CD4-positive, alpha-beta memory T cell (primary cell): Measurements from ENCODE around the gene GRID1. TPM values are rescaled to one million over a fixed set of nuclear protein-coding genes. Genes with fewer than 3 reads are reported as not detected.

Experiments
- CTCF ChIA-PET: fragments of 350-600 bp; sonication (Branson Sonifier 250); formaldehyde crosslinking; loops from one replicate; lab custom pipeline; 2021; ENCODE audit warnings: inconsistent platforms; ENCODE audit not compliant: partially characterized antibody; lab: Charles Lee
- POLR2A ChIA-PET: fragments of 350-600 bp; sonication (Branson Sonifier 250); formaldehyde crosslinking; loops from one replicate; lab custom pipeline; 2021; ENCODE audit not compliant: partially characterized antibody; lab: Charles Lee
- DNase-seq, 5 donors: peaks; one replicate each; pipeline versions ENCODE4 v3.0.0 to v3.0.0-alpha.2; 2020 to 2022; ENCODE audit warnings: mixed read lengths in 1 of 5
- H3K27ac ChIP-seq: one replicate; pipeline ENCODE4 v1.7.0; 2013; ENCODE audit warnings: low read depth, low read length
- H3K27me3 ChIP-seq: 2 replicates; pipeline ENCODE4 v1.7.0; 2013; ENCODE audit warnings: mild to moderate bottlenecking, low read length, moderate library complexity; ENCODE audit not compliant: insufficient read depth
- H3K36me3 ChIP-seq: 2 replicates; pipeline ENCODE4 v1.7.0; 2013; ENCODE audit warnings: mild to moderate bottlenecking, low read length, moderate library complexity; ENCODE audit not compliant: insufficient read depth
- H3K4me1 ChIP-seq: 2 replicates; pipeline ENCODE4 v1.7.0; 2013; ENCODE audit warnings: mild to moderate bottlenecking, low read length, moderate library complexity; ENCODE audit not compliant: insufficient read depth
- H3K4me3 ChIP-seq, 2 donors: one replicate each; pipeline ENCODE4 v1.7.0; 2013; ENCODE audit warnings: low read length in 2 of 2, mild to moderate bottlenecking in 1 of 2
- H3K9me3 ChIP-seq, 2 donors: one replicate each; pipeline ENCODE4 v1.7.0; 2013; ENCODE audit warnings: low read length in 2 of 2, control low read depth in 1 of 2; ENCODE audit not compliant: control insufficient read depth in 1 of 2
- H3K27ac Mint-ChIP-seq, 7 donors: one replicate each; pipeline ENCODE4 v1.8.0; 2020 to 2021; ENCODE audit warnings: mixed read lengths in 7 of 7, mild to moderate bottlenecking in 6 of 7, inconsistent platforms in 3 of 7, moderate library complexity in 3 of 7
- H3K27me3 Mint-ChIP-seq, 2 donors: one replicate each; pipeline ENCODE4 v1.8.0; 2020 to 2021; ENCODE audit warnings: mixed read lengths in 2 of 2
- H3K36me3 Mint-ChIP-seq, 2 donors: one replicate each; pipeline ENCODE4 v1.8.0; 2020 to 2021; ENCODE audit warnings: mixed read lengths in 2 of 2, inconsistent platforms in 1 of 2, mild to moderate bottlenecking in 1 of 2
- H3K4me1 Mint-ChIP-seq, 4 donors: one replicate each; pipeline ENCODE4 v1.8.0; 2020 to 2021; ENCODE audit warnings: mixed read lengths in 4 of 4, mild to moderate bottlenecking in 1 of 4
- H3K4me3 Mint-ChIP-seq, 8 donors: one replicate each; pipeline ENCODE4 v1.8.0; 2020 to 2021; ENCODE audit warnings: mixed read lengths in 8 of 8, mild to moderate bottlenecking in 7 of 8, moderate library complexity in 6 of 8, inconsistent platforms in 3 of 8
- H3K9me3 Mint-ChIP-seq, 8 donors: one replicate each; pipeline ENCODE4 v1.8.0; 2020 to 2021; ENCODE audit warnings: mixed read lengths in 8 of 8, mild to moderate bottlenecking in 5 of 8, inconsistent platforms in 3 of 8, moderate library complexity in 1 of 8
- intact Hi-C: fragments of 100-400 bp; cut with micrococcal nuclease; formaldehyde crosslinking; loops from one replicate; pipeline ENCODE4 v1.15.1; 2023
- polyA plus RNA-seq, 2 donors: library from polyadenylated mRNA; unstranded; fragments of 300-500 nt; fragmentation: Illumina TruSeq; gene quantifications; one replicate each; pipeline ENCODE4 v1.2.3, GENCODE V29; 2021
- total RNA-seq, 2 experiments: library from RNA; stranded (reverse); gene quantifications; one replicate each; pipeline ENCODE4 v1.2.3, GENCODE V29; 2021

GRID1 gene
- total and polyA plus RNA-seq, 4 experiments from 2014 or later = not detected

GRCh38 chr10:85978566-85979358, 387.8 kb downstream of the GRID1 start:
- no peaks in the 10 kb centered on the region for H3K36me3 Mint-ChIP-seq
- H3K27ac ChIP-seq = no peak overlapping the region
- intact Hi-C loops = no loop called here
- H3K27me3 Mint-ChIP-seq = peaks cover 1 to 2% of the 10 kb centered on the region in 2 donors
- no peaks in the 10 kb centered on the region for H3K4me1 Mint-ChIP-seq
- no peak for DNase-seq
- no peaks in the 10 kb centered on the region for H3K36me3 ChIP-seq
- H3K4me3 Mint-ChIP-seq = no peak overlapping the region
- no peaks in the 10 kb centered on the region for H3K4me1 ChIP-seq
- H3K9me3 ChIP-seq = no peaks in the 10 kb centered on the region
- H3K9me3 Mint-ChIP-seq = no peaks in the 10 kb centered on the region
- ChIA-PET POLR2A (no interaction called here), CTCF (no interaction called here)
- H3K27me3 ChIP-seq = no peaks in the 10 kb centered on the region
- H3K4me3 ChIP-seq = no peak overlapping the region
- no peak overlapping the region for H3K27ac Mint-ChIP-seq

- H3K36me3 ChIP-seq = no peaks in the 10 kb centered on the region
- Mint-ChIP-seq H3K4me1 (no peaks in the 10 kb centered on the region), H3K9me3 (no peaks in the 10 kb centered on the region), H3K36me3 (no peaks in the 10 kb centered on the region), H3K27me3 (peaks cover 1 to 2% of the 10 kb centered on the region in 2 donors), H3K4me3 (no peak overlapping the region), H3K27ac (no peak overlapping the region)
- H3K27me3 ChIP-seq = no peaks in the 10 kb centered on the region
- CTCF ChIA-PET = no interaction called here
- intact Hi-C loops = no loop called here
- H3K4me1 ChIP-seq = no peaks in the 10 kb centered on the region
- no peak overlapping the region for H3K27ac ChIP-seq
- no peak overlapping the region for H3K4me3 ChIP-seq
- no peaks in the 10 kb centered on the region for H3K9me3 ChIP-seq
- POLR2A ChIA-PET = no interaction called here
- DNase-seq = no peak
These were observed 389.0 kb downstream of the GRID1 start for GRCh38 chr10:85977642-85978041.

GRCh38 chr10:85976267-85976793, 390.3 kb downstream of the GRID1 start:
- Mint-ChIP-seq H3K4me1 (no peaks in the 10 kb centered on the region), H3K36me3 (no peaks in the 10 kb centered on the region), H3K9me3 (peaks cover 0 to 6% (median 0%) of the 10 kb centered on the region in 8 donors), H3K4me3 (no peak overlapping the region), H3K27ac (no peak overlapping the region), H3K27me3 (peaks cover 1 to 2% of the 10 kb centered on the region in 2 donors)
- H3K9me3 ChIP-seq = no peaks in the 10 kb centered on the region
- DNase-seq = no peak
- POLR2A ChIA-PET = no interaction called here
- no peak overlapping the region for H3K4me3 ChIP-seq
- H3K27me3 ChIP-seq = no peaks in the 10 kb centered on the region
- CTCF ChIA-PET = no interaction called here
- no peak overlapping the region for H3K27ac ChIP-seq
- no peaks in the 10 kb centered on the region for H3K4me1 ChIP-seq
- intact Hi-C loops = no loop called here
- H3K36me3 ChIP-seq = no peaks in the 10 kb centered on the region

- Mint-ChIP-seq H3K4me1 (no peaks in the 10 kb centered on the region), H3K36me3 (no peaks in the 10 kb centered on the region), H3K27me3 (peaks cover 0 to 5% of the 10 kb centered on the region in 2 donors), H3K9me3 (peaks cover 0 to 7% (median 2%) of the 10 kb centered on the region in 8 donors), H3K27ac (no peak overlapping the region), H3K4me3 (no peak overlapping the region)
- ChIA-PET POLR2A (no interaction called here), CTCF (no interaction called here)
- no peak for DNase-seq
- Histone ChIP-seq H3K4me3 (no peak overlapping the region), H3K27ac (no peak overlapping the region), H3K27me3 (no peaks in the 10 kb centered on the region), H3K36me3 (no peaks in the 10 kb centered on the region), H3K9me3 (no peaks in the 10 kb centered on the region), H3K4me1 (no peaks in the 10 kb centered on the region)
- intact Hi-C loops = no loop called here
These were observed 395.1 kb downstream of the GRID1 start for GRCh38 chr10:85971494-85971893.

- H3K27ac Mint-ChIP-seq = no peak overlapping the region
- peaks cover 13 to 16% of the 10 kb centered on the region in 2 donors for H3K27me3 Mint-ChIP-seq
- Histone ChIP-seq H3K4me3 (no peak overlapping the region), H3K4me1 (no peaks in the 10 kb centered on the region), H3K9me3 (no peaks in the 10 kb centered on the region), H3K27me3 (no peaks in the 10 kb centered on the region), H3K36me3 (no peaks in the 10 kb centered on the region), H3K27ac (no peak overlapping the region)
- intact Hi-C loops = no loop called here
- CTCF ChIA-PET = no interaction called here
- no peak for DNase-seq
- H3K4me3 Mint-ChIP-seq = no peak overlapping the region
- peaks cover 0 to 24% (median 13%) of the 10 kb centered on the region in 8 donors for H3K9me3 Mint-ChIP-seq
- H3K4me1 Mint-ChIP-seq = no peaks in the 10 kb centered on the region
- POLR2A ChIA-PET = no interaction called here
- no peaks in the 10 kb centered on the region for H3K36me3 Mint-ChIP-seq
These were observed 399.0 kb downstream of the GRID1 start for GRCh38 chr10:85967594-85967993.

- no peaks in the 10 kb centered on the region for H3K4me1 Mint-ChIP-seq
- ChIA-PET POLR2A (no interaction called here), CTCF (no interaction called here)
- H3K4me3 Mint-ChIP-seq = no peak overlapping the region
- Histone ChIP-seq H3K9me3 (no peaks in the 10 kb centered on the region), H3K4me3 (no peak overlapping the region), H3K36me3 (no peaks in the 10 kb centered on the region), H3K27ac (no peak overlapping the region), H3K4me1 (no peaks in the 10 kb centered on the region), H3K27me3 (no peaks in the 10 kb centered on the region)
- H3K36me3 Mint-ChIP-seq = no peaks in the 10 kb centered on the region
- H3K27me3 Mint-ChIP-seq = peaks cover 18 to 19% of the 10 kb centered on the region in 2 donors
- intact Hi-C loops = no loop called here
- H3K27ac Mint-ChIP-seq = no peak overlapping the region
- H3K9me3 Mint-ChIP-seq = peaks cover 0 to 20% (median 10%) of the 10 kb centered on the region in 8 donors
- no peak for DNase-seq
These were observed 405.0 kb downstream of the GRID1 start for GRCh38 chr10:85961479-85962067.

- CTCF ChIA-PET = no interaction called here
- Mint-ChIP-seq H3K4me1 (no peaks in the 10 kb centered on the region), H3K4me3 (no peak overlapping the region), H3K9me3 (peaks cover 0 to 20% (median 10%) of the 10 kb centered on the region in 8 donors), H3K36me3 (no peaks in the 10 kb centered on the region), H3K27ac (no peak overlapping the region), H3K27me3 (peaks cover 18 to 19% of the 10 kb centered on the region in 2 donors)
- H3K27me3 ChIP-seq = no peaks in the 10 kb centered on the region
- POLR2A ChIA-PET = no interaction called here
- DNase-seq = no peak
- no peaks in the 10 kb centered on the region for H3K9me3 ChIP-seq
- no peaks in the 10 kb centered on the region for H3K36me3 ChIP-seq
- no peak overlapping the region for H3K27ac ChIP-seq
- intact Hi-C loops = no loop called here
- no peaks in the 10 kb centered on the region for H3K4me1 ChIP-seq
- no peak overlapping the region for H3K4me3 ChIP-seq
These were observed 405.5 kb downstream of the GRID1 start for GRCh38 chr10:85961073-85961472.
